ENCODE data around the gene P4HB. TPM values are rescaled to one million over a fixed set of nuclear protein-coding genes. Genes with fewer than 3 reads are reported as not detected.

Gene P4HB
- total RNA-seq, 6 experiments from 2014 or later, result 790 to 981 (median 910) TPM

- H3K27me3 Mint-ChIP-seq (ENCODE audit: insufficient read depth), result no peaks in the 10 kb centered on the region
- H3K4me1 Mint-ChIP-seq (ENCODE audit: low read depth), result no peaks in the 10 kb centered on the region
- no peak overlapping the region for H3K27ac Mint-ChIP-seq
- no peak overlapping the region for H3K4me3 Mint-ChIP-seq
- H3K36me3 Mint-ChIP-seq (ENCODE audit: low read depth), result no peaks in the 10 kb centered on the region
- no peaks in the 10 kb centered on the region for H3K9me3 Mint-ChIP-seq
- no peak for TF ChIP-seq CTCF (IDR thresholded peaks at IDR 0.05)
- no peak for DNase-seq
These were observed 37.1 kb downstream of the P4HB start for GRCh38 chr17:81822996-81823819.

- Mint-ChIP-seq H3K4me1 (ENCODE audit: low read depth) (no peaks in the 10 kb centered on the region), H3K27me3 (ENCODE audit: insufficient read depth) (no peaks in the 10 kb centered on the region), H3K4me3 (no peak overlapping the region), H3K27ac (no peak overlapping the region), H3K36me3 (ENCODE audit: low read depth) (no peaks in the 10 kb centered on the region), H3K9me3 (no peaks in the 10 kb centered on the region)
- no peak for DNase-seq
- TF ChIP-seq CTCF (IDR thresholded peaks at IDR 0.05), result no peak
These were observed 38.1 kb downstream of the P4HB start for GRCh38 chr17:81822312-81822637.

- peak; percentile 14 for DNase-seq
- Mint-ChIP-seq H3K4me1 (ENCODE audit: low read depth) (peaks cover 4% of the 10 kb centered on the region), H3K27me3 (ENCODE audit: insufficient read depth) (no peaks in the 10 kb centered on the region), H3K9me3 (no peaks in the 10 kb centered on the region), H3K36me3 (ENCODE audit: low read depth) (no peaks in the 10 kb centered on the region), H3K4me3 (no peak overlapping the region), H3K27ac (no peak overlapping the region)
- peak; percentile 70 for TF ChIP-seq CTCF (IDR thresholded peaks at IDR 0.05)
These were observed 38.6 kb downstream of the P4HB start for GRCh38 chr17:81821603-81822311.

- H3K4me1 Mint-ChIP-seq (ENCODE audit: low read depth), result peaks cover 10% of the 10 kb centered on the region
- no peak overlapping the region for H3K4me3 Mint-ChIP-seq
- TF ChIP-seq CTCF (IDR thresholded peaks at IDR 0.05), result no peak
- DNase-seq, result no peak
- no peaks in the 10 kb centered on the region for H3K36me3 Mint-ChIP-seq (ENCODE audit: low read depth)
- H3K27ac Mint-ChIP-seq, result no peak overlapping the region
- no peaks in the 10 kb centered on the region for H3K27me3 Mint-ChIP-seq (ENCODE audit: insufficient read depth)
- H3K9me3 Mint-ChIP-seq, result no peaks in the 10 kb centered on the region
These were observed 39.2 kb downstream of the P4HB start for GRCh38 chr17:81821147-81821546.

GRCh38 chr17:81819708-81820107, 40.6 kb downstream of the P4HB start:
- Mint-ChIP-seq H3K36me3 (ENCODE audit: low read depth) (no peaks in the 10 kb centered on the region), H3K4me1 (ENCODE audit: low read depth) (peaks cover 12% of the 10 kb centered on the region), H3K9me3 (no peaks in the 10 kb centered on the region), H3K27me3 (ENCODE audit: insufficient read depth) (no peaks in the 10 kb centered on the region), H3K4me3 (no peak overlapping the region), H3K27ac (no peak overlapping the region)
- no peak for DNase-seq
- TF ChIP-seq CTCF (IDR thresholded peaks at IDR 0.05), result no peak
